Left hindlimb (tissue), 1 donor: ENCODE data around the gene BAX.

Experiments
- DNase-seq: peaks from one replicate; pipeline ENCODE4 v3.0.0-alpha.2; 2018

BAX gene

GRCh38 chr19:48963371-48964204 lies 8.9 kb downstream of the BAX start:
- peak; percentile 80 for DNase-seq

GRCh38 chr19:48964205-48965039 lies 9.7 kb downstream of the BAX start:
- no peak for DNase-seq

GRCh38 chr19:48965040-48965805 lies 10.5 kb downstream of the BAX start, which contains the start of gene FTL:
Gene FTL, plus strand, starts transcription at chr19:48965309. Its CDS starts 199 bp downstream, at chr19:48965508.
- peak; percentile 97 for DNase-seq

GRCh38 chr19:48965806-48966540 lies 11.3 kb downstream of the BAX start:
- peak; percentile 92 for DNase-seq

- DNase-seq: no peak
These were observed 12.1 kb downstream of the BAX start for GRCh38 chr19:48966541-48967345.

- peak; percentile 49 for DNase-seq
These were observed 12.9 kb downstream of the BAX start for GRCh38 chr19:48967346-48968178.

GRCh38 chr19:48968179-48968661 lies 13.5 kb downstream of the BAX start:
- no peak for DNase-seq

- no peak for DNase-seq
These were observed 14.1 kb downstream of the BAX start for GRCh38 chr19:48968813-48969218.

GRCh38 chr19:48969276-48970138 lies 14.8 kb downstream of the BAX start:
- DNase-seq: no peak

- DNase-seq: no peak
These were observed 15.6 kb downstream of the BAX start for GRCh38 chr19:48970139-48970766.

GRCh38 chr19:48970923-48971395 lies 16.3 kb downstream of the BAX start:
- peak; percentile 77 for DNase-seq

GRCh38 chr19:48975947-48976847 lies 21.5 kb downstream of the BAX start:
- DNase-seq: peak; percentile 42

GRCh38 chr19:48977061-48977460 lies 22.4 kb downstream of the BAX start:
- no peak for DNase-seq

- no peak for DNase-seq
These were observed 27.6 kb downstream of the BAX start for GRCh38 chr19:48982280-48982679.

GRCh38 chr19:48985711-48986110 lies 31.0 kb downstream of the BAX start:
- DNase-seq: no peak

- DNase-seq: no peak
These were observed 31.5 kb downstream of the BAX start for GRCh38 chr19:48986211-48986610.

- DNase-seq: no peak
These were observed 32.6 kb downstream of the BAX start for GRCh38 chr19:48987323-48987722.

- DNase-seq: no peak
These were observed 33.6 kb downstream of the BAX start for GRCh38 chr19:48988286-48988685.
